GOT3 (cell line): ENCODE results near the gene HLA-DPA1.

Experiments
- DNase-seq: peaks from one replicate; lab custom pipeline; 2025; ENCODE audit warnings: mixed read lengths; lab: John Stamatoyannopoulos, UW

HLA-DPA1 gene

GRCh38 chr6:33088931-33089620 lies 15.6 kb upstream of the HLA-DPA1 start:
- DNase-seq: no peak

- no peak for DNase-seq
Measured at GRCh38 chr6:33088258-33088930, 14.9 kb upstream of the HLA-DPA1 start.

- DNase-seq: no peak
Measured at GRCh38 chr6:33085627-33086026, 12.2 kb upstream of the HLA-DPA1 start.

- DNase-seq: no peak
Measured at GRCh38 chr6:33082702-33083101, 9.3 kb upstream of the HLA-DPA1 start.

- DNase-seq: no peak
Measured at GRCh38 chr6:33081098-33081824, 7.8 kb upstream of the HLA-DPA1 start.

GRCh38 chr6:33080127-33081089 lies 7.0 kb upstream of the HLA-DPA1 start:
- DNase-seq: no peak

- DNase-seq: no peak
Measured at GRCh38 chr6:33079580-33079979, 6.1 kb upstream of the HLA-DPA1 start.

- no peak for DNase-seq
Measured at GRCh38 chr6:33078919-33079521, 5.6 kb upstream of the HLA-DPA1 start.

GRCh38 chr6:33078442-33078841 lies 5.0 kb upstream of the HLA-DPA1 start:
- DNase-seq: no peak

GRCh38 chr6:33077908-33078307 lies 4.5 kb upstream of the HLA-DPA1 start:
- DNase-seq: no peak

GRCh38 chr6:33076406-33076934 lies 3.0 kb upstream of the HLA-DPA1 start:
- DNase-seq: no peak

- peak; percentile 36 for DNase-seq
Measured at GRCh38 chr6:33075568-33076405, 2.3 kb upstream of the HLA-DPA1 start, which contains the start of gene HLA-DPB1. HLA-DPB1 (plus strand) TSS chr6:33075990; CDS start chr6:33076042, 52 bp downstream.

- DNase-seq: no peak
Measured at GRCh38 chr6:33075208-33075567, 1.7 kb upstream of the HLA-DPA1 start.

- no peak for DNase-seq
Measured at GRCh38 chr6:33072508-33073100, 845 bp downstream of the HLA-DPA1 start.

GRCh38 chr6:33071569-33071968 lies 1.9 kb downstream of the HLA-DPA1 start:
- no peak for DNase-seq

- no peak for DNase-seq
Measured at GRCh38 chr6:33070909-33071308, 2.5 kb downstream of the HLA-DPA1 start.

GRCh38 chr6:33069021-33069738 lies 4.3 kb downstream of the HLA-DPA1 start:
- DNase-seq: no peak

GRCh38 chr6:33066917-33067521 lies 6.4 kb downstream of the HLA-DPA1 start:
- no peak for DNase-seq

GRCh38 chr6:33065312-33065711 lies 8.1 kb downstream of the HLA-DPA1 start:
- no peak for DNase-seq
